Raji (cell line): ENCODE measurements around the gene GNB1L.

Experiments used
- POLR2A ChIP-seq: IDR thresholded peaks from 2 replicates; pipeline ENCODE4 v1.6.1; 2011; ENCODE audit warnings: low read depth, low read length, control low read depth; ENCODE audit not compliant: insufficient read depth

The GNB1L gene

DNA sequence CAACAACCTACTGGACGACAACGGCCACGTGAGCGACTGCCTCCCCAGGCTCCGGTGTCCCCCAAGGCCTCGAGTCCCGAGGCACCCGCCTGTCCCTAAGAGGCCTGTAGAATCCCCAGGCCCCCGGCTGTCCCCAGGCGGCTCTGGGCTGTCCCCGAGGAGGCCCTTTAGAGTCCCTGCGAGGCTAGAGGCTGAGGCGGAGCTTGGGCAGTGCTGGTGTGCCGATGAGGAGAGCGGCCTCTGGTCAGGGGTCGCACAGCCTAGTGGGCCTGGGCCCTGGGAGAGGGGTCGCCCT is 90.4 kb downstream of the GNB1L start:
- TF ChIP-seq POLR2A: no peak

DNA sequence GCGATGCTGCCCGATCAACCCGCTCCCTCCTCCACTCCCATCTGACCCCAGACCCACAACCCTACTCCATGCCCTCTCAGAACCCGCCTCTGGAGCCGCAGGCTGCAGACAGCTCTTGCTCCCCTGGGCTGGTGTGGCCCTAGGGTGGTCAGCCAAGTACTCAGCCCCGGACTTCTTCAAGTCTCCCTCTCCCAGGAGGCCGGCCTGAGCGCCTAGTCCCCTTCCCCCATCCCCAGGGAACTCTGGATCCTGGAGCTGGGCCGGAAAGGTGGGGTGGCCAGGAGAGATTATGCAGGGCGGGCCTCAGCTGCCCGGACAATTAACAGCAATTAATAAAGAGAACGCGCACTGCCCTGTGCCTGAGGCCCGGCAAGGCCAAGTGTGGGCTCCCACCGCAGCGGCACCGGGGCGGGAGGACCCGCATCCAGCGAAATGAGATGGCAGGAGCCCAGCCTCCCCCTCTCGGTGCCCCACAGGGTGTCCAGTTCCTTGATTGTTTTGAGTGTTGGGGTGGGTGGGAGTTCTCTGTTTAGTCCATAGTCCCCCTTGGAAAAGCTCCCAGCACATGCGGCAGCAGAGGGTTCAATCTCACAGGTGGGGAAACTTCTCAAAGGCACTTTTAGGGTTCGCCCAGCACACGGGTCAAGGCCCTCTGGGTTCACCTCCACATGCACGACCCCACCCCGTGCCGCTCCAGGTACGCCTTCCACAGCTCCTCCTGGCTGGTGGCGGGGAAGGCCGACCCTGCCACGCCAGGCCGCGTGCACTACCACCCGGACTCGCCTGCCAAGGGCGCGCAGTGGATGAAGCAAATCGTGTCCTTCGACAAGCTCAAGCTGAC is 91.0 kb downstream of the GNB1L start:
- no peak for TF ChIP-seq POLR2A

DNA sequence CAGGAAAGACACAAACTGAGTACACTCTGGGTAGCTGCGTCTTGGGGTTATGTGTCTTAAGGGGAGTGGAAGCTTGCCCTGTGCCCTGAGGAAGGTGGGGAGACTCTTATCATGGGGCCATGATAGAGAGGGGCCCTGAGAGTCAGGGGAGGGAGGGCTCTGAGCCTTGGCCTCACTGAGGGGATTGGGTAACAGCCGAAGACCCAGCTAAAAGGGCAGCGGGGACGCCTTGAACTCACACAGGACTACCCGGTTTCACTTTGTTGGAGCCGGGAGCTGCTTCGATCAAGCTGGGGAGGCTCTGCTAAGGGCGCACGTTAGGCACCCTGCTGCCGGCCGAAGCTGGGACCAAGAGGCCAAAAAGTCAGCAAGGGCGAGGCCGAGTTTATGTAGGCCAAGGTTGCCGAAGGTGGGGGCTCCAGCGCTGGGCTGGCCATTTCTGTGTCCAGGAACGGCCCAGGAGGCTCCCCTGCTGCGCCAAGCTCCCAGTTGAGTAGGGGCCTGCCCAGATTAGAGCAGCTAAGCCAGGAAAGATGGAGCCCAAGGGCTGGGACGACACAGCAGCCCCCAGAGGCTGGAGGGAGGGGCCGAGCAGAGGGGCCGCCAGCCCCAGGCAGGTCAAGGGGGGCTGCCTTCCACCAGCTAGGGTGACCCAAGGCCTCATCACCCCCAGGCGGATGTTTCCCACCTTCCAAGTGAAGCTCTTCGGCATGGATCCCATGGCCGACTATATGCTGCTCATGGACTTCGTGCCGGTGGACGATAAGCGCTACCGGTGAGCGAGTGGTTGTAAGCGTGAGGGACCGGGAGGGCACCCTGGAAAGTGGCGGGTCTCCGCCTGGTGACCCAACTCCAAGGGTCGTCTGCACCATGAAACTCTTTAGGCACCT is 91.9 kb downstream of the GNB1L start:
- no peak for TF ChIP-seq POLR2A

DNA sequence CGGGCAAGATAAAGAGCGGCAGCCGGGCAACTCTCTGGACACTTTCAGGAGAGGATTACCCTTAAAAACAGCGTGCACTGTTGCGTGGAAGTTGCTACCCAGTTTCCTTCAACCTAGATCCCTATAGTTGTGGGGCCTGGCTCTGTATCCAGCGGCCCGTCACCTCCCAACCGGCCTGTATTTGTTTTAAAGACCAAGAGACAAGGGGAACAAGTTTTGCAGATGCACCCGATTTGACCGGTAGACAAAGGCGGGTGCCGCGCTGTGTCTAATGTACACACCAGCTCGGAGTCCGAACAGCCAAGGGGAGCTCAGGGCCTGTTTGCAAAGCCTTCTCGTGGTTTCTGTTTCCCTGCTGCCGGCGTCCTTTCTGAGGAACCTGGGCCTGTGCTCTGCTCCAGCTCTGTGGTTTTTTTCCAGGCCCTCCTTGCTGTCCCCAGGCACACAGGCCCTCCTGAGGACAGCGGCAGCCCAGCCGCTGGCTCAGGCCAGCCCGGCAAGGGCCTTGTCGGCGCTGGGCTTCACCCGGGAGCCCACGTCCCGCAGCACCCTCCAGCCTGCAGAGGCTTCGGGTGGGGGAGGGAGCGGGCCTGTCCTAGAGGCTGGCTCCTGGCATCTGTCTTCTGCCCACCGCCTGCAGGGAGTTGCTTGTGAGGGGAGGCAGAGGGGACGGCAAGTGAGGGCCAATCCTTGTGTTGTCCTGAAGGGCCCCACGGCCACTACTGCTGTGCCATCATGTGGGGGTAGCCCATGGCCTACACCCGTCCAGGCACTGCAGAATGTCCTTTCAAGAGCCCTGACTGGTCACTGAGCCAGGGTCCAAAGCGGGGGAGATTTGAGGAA is 92.7 kb downstream of the GNB1L start:
- TF ChIP-seq POLR2A: no peak

DNA sequence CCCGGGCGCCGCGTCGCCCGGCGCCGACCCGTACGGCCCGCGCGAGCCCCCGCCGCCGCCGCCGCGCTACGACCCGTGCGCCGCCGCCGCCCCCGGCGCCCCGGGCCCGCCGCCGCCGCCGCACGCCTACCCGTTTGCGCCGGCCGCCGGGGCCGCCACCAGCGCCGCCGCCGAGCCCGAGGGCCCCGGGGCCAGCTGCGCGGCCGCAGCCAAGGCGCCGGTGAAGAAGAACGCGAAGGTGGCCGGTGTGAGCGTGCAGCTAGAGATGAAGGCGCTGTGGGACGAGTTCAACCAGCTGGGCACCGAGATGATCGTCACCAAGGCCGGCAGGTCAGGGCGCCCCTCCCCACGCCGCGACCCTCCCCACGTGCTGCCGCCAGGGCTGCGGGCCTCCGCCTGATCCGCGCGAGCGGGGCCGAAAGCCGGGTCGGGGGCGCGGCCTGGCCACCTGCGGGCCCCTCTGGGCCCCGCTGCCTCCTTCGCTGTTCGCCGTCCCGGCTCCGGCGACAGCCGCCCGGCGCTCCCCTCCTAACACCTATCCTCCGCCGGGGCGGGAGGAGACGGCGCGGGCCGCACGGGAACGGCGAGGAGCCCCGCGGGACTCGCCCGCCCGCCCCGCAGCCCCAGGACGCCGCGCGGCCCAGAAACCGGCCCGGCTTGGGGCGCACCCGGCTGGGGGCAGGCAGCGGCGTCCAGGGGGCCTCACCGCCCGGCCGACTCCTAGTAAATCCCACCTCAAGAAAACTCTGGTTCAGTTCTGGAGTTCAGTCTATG is 93.5 kb downstream of the GNB1L start:
- TF ChIP-seq POLR2A: no peak

DNA sequence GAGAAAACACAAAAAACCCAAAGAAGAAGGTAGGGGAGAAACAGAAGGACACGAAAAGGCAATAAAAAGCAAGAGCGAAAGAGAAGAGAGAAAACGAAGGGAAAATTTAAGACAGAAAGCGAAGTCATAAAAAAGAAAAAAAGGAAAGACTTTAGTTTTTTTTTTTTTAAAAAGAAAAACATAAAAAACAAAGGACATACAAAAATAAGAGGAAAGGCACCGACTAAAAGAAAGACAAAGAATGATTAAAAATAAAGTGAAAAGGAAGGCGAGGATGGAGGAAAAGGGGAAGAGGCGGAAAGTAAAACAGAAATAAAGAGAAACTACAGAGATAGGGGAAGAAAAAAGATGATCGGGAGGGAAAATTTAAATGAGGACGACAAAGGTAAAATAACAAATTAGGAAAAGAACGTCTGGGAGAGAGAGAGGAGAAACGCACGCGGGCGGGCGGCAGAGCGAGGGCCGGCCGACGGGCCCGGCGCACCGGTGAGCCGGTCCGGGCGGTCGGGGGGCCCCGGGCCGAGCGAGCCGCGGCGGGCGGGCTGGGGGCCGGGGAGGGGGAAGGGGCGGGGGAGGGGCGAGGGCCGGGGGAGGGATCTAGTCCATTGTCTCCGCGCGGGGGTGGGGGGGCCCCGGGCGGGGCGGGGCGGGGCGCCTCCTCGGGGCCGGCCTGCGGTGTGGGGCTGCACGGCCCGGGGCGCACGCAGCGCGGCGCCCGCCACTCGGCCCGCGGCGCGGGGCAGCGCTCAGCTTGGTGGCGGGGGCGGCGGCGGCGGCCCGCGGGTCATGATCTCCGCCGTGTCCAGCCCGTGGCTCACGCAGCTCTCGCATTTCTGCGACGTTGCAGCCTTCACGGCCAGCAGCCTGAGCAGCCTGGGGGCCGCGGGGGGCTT is 94.4 kb downstream of the GNB1L start, which contains the start of gene TBX1:
Gene TBX1 (plus strand): TSS at position 721 of the 893 bp plus-strand sequence. CDS start 66 bp downstream, at position 787.
- TF ChIP-seq POLR2A: no peak

DNA sequence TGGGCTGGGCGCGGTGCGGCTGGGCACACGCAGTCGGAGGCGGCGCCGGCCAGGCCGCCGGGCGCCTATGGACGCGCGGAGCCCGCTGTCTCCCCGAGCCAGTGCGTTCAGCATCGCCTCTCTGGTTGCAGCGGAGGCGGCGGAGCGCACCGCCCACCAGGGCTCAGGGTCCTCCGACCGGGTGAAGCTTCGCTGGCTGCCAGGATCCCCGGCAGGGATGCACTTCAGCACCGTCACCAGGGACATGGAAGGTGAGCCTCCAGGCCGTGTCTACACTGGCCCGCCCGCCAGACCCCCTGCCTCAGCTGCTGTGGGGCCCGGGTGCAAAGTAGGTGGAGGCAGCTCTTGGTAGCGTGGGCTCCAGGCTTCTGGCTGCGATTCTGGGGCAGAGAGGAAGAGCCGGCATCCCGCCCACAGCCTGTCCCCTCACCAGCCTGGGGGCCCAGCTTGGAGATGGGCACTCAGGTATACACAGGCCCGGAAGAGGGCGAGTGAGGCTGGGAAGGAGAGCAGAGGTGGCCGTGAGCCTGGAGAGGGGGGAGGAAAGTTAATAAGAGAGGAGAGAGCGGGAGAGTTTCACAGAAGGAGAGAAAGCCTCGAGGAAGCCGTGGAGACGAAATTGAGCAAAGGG is 95.1 kb downstream of the GNB1L start:
- TF ChIP-seq POLR2A: no peak

DNA sequence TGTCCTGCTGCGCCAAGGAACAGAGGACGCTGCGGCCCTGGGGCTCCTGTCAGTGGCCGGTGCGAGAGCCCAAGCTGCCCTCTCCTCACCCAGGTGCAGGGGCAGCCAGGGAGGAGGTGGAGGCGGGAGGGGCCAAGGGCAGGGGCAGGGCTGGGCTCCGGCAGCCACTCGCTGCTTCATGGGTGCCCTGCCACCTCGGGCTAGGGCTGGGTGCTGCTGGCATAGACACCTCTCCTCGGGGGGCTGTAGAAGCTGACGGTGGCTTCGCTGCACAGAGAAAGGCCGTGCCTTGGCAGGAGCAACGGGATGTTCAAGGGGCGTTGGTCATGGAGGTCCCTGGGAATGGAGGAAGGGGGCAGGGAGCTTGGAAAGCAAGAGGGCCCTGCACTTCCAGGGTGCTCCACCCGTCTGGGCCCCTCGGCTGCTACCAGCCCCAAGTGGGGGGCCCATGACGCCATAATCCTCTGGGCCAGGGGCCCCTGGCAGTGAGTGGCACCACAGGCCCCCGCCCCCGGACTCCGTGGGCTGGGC is 95.7 kb downstream of the GNB1L start:
- TF ChIP-seq POLR2A: no peak

DNA sequence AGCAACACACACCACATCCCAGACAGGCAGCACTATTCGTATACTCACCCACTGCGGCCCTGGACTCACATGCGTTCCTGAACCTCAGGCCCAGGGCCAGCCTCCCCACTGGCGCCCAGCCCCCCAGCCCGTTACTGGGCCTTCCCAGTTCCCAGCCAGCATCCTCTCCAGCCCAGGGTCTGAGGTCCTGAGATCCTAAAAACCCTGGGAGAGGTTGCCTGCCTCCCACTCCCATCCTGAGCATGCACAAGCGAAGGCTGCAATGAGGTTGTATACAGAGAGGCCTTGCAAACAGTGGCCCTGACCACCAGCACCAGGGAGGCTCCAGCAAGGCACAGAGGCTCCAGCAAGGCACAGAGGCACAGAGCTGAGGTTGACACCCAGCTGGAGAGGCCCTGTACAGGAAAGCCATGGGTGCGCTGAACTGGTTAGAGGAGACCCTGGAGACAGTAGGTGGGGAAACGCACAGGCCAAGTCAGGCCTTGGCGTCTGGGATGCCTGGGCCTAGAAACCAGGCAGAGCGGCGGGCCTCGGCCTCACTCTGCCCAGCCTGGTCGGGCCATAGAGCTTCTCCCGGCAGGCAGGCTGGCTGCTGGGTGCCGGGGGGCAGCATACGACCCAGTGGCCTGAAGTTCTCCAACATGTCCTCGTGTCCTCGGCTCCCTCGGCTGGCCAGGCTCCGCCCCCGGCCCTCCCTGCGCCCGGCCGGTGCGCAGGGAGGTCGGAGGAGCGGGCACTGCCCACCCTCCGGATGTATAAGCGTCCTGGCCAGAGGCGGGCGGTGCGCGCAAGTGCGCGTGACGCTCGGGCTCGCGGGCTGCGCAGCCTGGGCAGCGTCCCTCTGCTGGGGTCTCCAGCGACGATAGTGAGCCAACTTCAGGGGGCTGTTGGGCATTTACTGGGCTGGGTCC is 96.4 kb downstream of the GNB1L start:
- no peak for TF ChIP-seq POLR2A

DNA sequence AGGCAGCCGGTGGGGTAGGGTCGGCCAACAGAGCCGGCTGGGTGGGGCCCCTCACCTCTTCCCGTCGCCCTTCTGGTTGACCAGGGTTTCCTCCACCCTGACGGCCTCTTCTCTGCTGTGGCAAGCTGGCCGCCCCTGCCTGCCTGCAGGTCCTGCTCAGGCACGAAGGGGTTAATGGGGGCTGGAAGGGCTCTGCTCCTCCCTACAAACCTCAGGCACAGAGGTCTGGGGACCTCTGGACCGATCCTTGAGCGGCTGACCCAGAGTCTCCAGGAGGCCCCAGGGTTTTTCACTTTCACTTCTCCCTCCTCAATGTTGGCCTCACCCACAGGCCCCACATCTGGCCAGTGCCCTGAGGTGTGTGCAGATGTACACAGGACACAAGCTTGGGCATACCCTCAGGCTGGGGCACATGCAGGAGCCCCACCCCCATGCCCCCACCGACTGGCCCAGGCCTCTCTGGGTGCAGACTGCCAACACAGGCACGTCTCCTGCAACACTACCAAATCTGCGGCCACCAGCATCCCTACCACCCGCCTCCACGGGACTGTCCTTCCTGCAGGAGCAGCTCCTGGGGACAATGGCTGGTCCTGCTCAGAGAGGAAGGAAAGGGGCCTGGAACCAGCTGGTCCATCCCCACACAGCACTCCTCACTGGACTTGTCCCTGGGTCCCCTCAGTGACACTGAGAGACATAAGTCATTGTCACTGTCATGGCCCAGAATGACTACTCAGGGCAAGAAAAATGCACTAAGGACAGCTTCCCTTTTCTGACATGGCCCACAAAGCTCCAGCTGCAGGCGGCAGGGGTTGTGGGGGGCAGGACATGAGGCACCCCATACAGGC is 97.3 kb downstream of the GNB1L start:
- no peak for TF ChIP-seq POLR2A
